ENCODE measurements around the gene PPP2R2C.

DNA sequence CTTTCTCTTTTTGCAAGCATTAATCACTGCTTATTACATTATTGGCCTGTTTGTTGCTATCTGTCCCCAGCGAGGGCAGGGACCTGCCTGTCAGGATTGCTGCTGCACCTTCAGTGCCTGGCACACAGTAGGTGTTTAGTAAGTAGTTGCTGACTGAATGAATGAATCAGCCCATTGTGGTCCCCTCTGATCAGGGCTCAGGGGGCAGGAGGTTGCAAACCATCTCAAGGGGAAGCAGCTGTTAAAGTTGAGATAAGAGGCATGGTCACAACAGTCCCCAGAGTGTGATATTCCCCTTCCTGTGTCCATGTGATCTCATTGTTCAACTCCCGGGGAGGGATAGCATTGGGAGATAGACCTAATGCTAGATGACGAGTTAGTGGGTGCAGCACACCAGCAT is 117.4 kb downstream of the PPP2R2C start:
- TF ChIP-seq, protein P1, sequence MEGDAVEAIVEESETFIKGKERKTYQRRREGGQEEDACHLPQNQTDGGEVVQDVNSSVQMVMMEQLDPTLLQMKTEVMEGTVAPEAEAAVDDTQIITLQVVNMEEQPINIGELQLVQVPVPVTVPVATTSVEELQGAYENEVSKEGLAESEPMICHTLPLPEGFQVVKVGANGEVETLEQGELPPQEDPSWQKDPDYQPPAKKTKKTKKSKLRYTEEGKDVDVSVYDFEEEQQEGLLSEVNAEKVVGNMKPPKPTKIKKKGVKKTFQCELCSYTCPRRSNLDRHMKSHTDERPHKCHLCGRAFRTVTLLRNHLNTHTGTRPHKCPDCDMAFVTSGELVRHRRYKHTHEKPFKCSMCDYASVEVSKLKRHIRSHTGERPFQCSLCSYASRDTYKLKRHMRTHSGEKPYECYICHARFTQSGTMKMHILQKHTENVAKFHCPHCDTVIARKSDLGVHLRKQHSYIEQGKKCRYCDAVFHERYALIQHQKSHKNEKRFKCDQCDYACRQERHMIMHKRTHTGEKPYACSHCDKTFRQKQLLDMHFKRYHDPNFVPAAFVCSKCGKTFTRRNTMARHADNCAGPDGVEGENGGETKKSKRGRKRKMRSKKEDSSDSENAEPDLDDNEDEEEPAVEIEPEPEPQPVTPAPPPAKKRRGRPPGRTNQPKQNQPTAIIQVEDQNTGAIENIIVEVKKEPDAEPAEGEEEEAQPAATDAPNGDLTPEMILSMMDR (IDR thresholded peaks at IDR 0.05; ENCODE audit: poor library complexity, severe bottlenecking): no peak
- no peak for TF ChIP-seq EZH2 (IDR thresholded peaks at IDR 0.05; ENCODE audit: borderline replicate concordance, insufficient read depth, low read length, poor library complexity, severe bottlenecking)
- TF ChIP-seq EP300 (conservative IDR thresholded peaks at IDR 0.05; ENCODE audit: poor library complexity, severe bottlenecking): no peak
